Retina (tissue), 1 donor: ENCODE measurements around the gene PCBD2.
"Not testable (repeated sequence)": the region's sequence is repeated elsewhere in the genome, so short reads cannot be mapped to it uniquely, and the experiment has no call there.

Experiments used
- DNase-seq: peaks from one replicate; pipeline ENCODE4 v3.0.0-alpha.2; 2016

Gene PCBD2

GRCh38 chr5:134964359-134965270 lies 59.7 kb downstream of the PCBD2 start:
- DNase-seq: no peak

DNA sequence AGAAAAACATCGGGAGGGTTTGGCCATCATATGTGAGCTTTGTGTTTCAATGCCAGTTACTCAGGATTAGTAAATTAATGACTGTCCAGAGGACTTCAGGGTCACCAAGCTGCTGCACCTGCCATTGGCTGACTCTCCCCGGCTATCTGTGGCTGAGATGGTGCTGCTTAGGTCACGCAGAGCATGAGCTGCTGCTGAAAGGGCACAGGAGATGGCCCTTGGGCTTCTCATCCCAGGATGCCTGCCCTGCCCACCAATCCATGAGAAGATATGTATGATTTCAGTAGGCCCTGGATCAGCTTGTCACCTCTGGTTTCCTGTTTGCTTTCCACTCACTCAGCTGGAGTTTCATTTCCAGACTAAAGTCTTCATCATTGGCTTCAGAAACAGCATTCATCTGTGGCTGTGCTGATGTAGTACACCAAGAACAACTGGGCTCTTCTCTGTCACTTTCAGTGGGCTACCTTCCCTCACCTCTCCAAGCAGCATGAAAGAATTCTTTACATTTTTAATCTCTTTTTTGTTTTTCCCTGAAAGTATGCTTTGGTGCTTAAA lies 60.4 kb downstream of the PCBD2 start:
- no peak for DNase-seq

GRCh38 chr5:134967607-134968006 lies 62.7 kb downstream of the PCBD2 start, which contains the start of gene CATSPER3:
Gene CATSPER3, plus strand, starts transcription at chr5:134967907. Its CDS starts 85 bp downstream, at chr5:134967992.
- DNase-seq: no peak

GRCh38 chr5:134968055-134968454 lies 63.1 kb downstream of the PCBD2 start:
- no peak for DNase-seq

- no peak for DNase-seq
Measured at GRCh38 chr5:134969166-134969565, 64.2 kb downstream of the PCBD2 start.

GRCh38 chr5:134975078-134975715 lies 70.3 kb downstream of the PCBD2 start:
- DNase-seq: no peak

DNA sequence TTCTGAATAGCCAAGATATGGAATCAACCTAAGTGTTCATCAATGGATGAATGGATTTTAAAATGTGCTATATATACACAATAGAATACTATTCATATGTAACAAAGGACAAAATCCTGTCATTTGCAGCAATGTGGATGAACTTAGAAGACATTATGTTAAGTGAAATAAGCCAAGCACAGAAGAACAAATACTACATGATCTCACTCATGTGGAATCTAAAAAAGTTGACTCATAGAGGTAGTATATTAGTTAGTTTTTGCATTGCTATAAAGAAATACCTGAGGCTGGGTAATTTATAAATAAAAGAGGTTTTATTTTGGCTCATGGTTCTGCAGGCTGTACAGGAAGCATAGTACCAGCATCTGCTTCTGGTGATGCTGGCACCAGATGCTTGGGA lies 70.9 kb downstream of the PCBD2 start:
- DNase-seq: no peak

DNA sequence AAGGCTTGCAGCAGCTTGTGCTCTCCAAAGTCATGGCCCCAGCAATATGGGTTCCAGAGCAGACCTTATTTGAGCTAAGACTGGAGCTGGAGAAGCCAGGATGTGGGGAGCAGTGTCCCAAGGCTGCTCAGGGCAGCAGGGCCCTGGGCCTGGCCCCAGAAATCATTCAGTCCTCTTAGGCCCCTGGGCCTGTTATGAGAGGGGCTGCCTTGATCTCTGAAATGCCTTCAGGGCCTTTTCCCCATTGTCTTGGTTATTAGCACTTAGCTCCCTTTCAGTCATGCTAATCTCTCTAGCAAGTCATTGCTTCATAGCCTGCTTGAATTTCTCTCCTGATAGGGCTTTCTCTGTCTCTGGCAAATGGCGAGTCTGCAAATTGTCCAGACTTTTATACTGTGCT lies 71.9 kb downstream of the PCBD2 start:
- no peak for DNase-seq

DNA sequence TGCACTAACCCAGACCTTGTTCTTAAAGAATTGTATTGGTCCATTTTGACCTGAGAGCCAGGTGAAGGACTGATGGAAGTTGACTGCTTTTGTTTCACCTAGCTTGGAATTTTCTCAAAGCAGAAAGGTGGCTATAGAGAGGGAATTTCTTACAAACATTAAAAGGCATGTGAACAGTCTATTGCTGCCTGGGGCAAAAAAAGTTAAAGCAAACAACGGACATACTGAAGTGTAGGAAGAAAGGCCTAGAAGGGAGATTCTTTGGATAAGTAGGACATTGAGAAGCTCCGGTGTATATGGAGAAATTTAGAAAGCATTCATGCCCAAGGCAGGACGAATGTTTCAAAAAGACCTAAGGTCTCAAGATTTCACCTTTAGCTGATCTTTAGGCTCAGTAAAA lies 74.5 kb downstream of the PCBD2 start:
- DNase-seq: no peak

GRCh38 chr5:134982230-134982629 lies 77.3 kb downstream of the PCBD2 start:
- no peak for DNase-seq

GRCh38 chr5:134989266-134989830 lies 84.4 kb downstream of the PCBD2 start:
- DNase-seq: no peak

GRCh38 chr5:134990183-134990582 lies 85.3 kb downstream of the PCBD2 start:
- not testable (repeated sequence) for DNase-seq

DNA sequence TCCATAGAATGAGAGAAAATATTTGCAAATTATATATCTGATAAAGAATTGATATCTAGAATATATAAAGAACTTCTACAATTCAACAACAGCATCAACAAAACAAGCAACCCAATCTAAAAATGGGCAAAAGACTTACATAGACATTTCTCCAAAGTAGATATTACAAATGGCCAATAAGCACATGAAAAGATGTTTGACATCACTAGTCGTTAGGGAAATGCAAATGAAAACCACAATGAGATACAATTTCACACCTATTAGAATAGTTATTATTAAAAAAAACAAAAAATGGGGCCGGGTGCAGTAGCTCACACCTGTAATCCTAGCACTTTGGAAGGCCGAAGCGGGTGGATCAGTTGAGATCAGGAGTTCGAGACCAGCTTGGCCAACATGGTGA lies 87.2 kb downstream of the PCBD2 start:
- DNase-seq: no peak

DNA sequence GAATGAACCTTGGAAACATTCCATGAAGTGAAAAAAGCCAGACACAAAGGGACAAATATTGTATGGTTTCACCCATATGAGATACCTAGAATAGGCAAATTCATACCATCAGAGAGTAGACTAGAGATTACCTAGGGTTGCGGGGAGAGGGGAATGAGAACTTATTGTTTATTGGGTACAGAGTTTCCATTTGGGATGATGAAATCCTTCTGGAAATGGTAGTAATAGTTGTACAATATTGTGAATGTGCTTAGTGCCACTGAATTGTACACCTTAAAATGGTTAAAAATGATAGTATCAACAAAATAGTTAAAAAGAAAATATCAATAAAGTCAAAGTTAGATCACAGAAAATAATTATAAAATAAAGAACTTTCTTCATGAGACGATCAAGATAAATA lies 88.2 kb downstream of the PCBD2 start:
- no peak for DNase-seq

DNA sequence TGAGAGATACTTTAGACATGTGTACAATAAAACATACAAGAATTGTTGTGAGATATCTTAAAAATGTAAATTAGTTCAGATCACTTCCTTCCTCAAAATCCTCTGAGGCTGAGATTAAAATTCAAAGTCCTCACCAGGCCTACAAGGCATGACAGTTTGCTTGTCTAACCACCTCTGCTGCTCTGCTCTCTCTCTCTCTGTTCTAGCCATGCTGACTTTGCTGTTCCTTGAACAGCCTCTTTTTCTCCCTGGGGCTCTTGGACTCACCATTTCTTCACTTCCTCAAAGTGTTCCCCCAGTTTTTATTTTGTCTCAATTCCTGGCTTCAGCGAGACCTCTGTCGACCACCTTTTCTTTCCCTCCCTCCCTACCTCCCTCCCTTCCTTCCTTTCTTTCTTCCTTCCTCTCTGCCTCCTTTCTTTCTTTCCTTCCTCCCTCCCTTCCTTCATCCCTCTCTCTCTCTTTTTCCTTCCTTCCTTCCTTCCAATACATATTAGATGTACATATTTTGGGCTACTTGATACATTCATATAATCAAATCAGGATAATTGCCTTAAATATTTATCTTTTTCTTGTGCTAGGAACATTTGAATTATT lies 89.7 kb downstream of the PCBD2 start:
- no peak for DNase-seq

DNA sequence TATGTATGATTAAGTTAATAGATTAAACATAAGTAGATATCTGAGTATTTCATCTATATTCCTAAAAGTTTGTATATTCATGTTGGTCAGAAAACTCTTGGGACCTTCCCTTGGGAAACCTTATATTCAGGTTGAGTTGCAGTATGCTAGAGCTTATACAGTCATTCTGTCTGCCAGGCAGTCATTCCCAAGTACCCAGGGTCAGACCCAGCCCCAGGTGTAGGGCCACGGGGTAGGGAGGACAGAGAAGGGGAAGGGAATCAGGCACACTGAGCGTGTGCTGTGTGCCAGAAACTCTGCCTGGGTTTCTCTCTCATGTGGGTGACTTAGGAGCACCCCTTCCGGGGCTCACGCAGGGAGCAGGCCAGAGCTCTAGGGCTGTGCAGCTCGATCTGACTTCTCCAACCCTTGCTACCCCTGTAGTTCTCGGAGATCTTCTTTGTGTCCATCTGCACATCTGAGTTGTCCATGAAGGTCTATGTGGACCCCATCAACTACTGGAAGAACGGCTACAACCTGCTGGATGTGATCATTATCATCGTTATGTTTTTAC lies 91.0 kb downstream of the PCBD2 start:
- no peak for DNase-seq

- DNase-seq: no peak
Measured at GRCh38 chr5:134997015-134997414, 92.1 kb downstream of the PCBD2 start.

GRCh38 chr5:134998068-134998467 lies 93.1 kb downstream of the PCBD2 start:
- DNase-seq: not testable (repeated sequence)

DNA sequence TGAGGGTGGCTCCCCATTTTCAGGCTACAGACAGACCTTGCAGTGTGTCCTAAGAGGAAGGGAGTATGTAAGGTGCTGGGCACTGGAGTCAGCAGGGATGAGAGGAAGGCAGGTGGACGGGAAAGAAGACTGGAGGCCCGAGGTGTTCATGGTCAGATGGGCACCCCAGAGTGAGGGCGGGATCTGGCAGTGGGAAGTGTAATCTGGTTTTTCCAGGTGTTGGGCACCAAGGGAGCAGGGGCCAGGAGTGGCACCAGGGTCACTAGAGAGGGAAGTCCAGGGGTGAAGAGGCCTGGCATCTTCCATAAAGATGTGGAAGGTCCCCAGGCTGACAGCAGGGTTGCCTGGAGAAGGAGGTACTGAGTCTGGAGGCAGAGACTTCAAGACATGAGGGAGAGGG lies 99.4 kb downstream of the PCBD2 start:
- no peak for DNase-seq

- no peak for DNase-seq
Measured at GRCh38 chr5:135005076-135005475, 100.1 kb downstream of the PCBD2 start.

DNA sequence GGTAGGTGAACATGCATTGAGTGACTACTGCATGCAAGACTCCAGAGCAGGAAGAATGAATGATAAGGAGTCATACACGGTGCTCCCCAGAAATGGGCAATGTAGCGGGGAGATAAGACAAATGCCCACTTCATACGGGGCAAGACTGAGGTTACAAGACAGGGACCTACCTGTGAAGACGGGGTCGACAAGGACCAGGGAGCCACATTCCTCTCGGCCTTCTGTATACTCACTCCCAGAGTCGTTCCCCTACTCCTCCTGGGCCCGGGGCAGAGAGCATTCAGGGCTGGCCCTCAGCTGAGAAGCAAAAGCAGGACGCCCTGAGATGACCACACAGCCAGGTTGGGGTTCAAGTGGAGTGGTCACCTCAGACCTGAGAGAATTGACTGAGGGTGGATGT lies 102.4 kb downstream of the PCBD2 start:
- DNase-seq: no peak

DNA sequence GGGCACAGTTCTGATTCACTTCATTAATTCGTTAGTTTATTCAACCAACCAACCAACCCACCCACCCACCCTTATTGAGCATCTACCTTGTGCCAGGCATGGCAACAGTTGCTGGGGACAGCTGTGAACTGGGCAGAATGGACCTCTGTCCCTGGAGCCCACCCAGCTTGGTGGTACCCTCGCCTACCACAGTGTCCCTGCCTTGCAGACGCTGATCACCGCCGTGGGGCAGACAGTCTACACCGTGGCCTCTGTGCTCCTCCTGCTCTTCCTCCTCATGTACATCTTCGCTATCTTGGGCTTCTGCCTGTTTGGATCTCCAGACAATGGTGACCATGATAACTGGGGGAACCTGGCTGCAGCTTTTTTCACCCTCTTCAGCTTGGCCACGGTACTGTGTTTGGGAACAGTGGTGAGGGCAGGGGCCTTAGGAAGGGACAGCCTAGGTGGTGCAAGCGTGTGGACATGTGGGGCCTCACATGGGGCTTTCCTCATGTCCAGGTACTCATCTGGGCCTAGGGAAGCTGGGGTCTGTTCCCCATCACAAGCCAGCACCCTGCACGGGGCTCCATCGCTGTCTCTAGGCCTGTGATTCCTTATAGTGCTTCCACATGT lies 102.9 kb downstream of the PCBD2 start:
- no peak for DNase-seq
